T-helper 1 cell treated with Interleukin-12 subunit alpha and Interleukin-12 subunit beta and Interleukin-4 antibody, amounts not matched to agents 30 ng/mL and 1 ng/mL, for 36 hours (primary cell): ENCODE results near the gene SYT10. TPM values are rescaled to one million over a fixed set of nuclear protein-coding genes. Genes with fewer than 3 reads are reported as not detected.
"Not testable (repeated sequence)": the region's sequence is repeated elsewhere in the genome, so short reads cannot be mapped to it uniquely, and the experiment has no call there.

Experiments
- intact Hi-C: fragments of 100-400 bp; cut with micrococcal nuclease; formaldehyde crosslinking; loops from one replicate; pipeline ENCODE4 v1.15.1; 2024
- total RNA-seq: library from RNA; stranded (reverse); gene quantifications from 2 replicates; pipeline ENCODE4 v1.2.3, GENCODE V29; 2022

SYT10 gene
- total RNA-seq, result not detected in 2 replicates

- intact Hi-C loops, result no loop called here
Measured at GRCh38 chr12:33439587-33440011, at the start of gene SYT10. Gene SYT10, minus strand, starts transcription at chr12:33439819. Its CDS starts 297 bp downstream, at chr12:33439522.

- intact Hi-C loops, result no loop called here
Measured at GRCh38 chr12:33488036-33488435, 48.4 kb upstream of the SYT10 start.

- intact Hi-C loops, result no loop called here
Measured at GRCh38 chr12:33486058-33486457, 46.4 kb upstream of the SYT10 start.

- intact Hi-C loops, result no loop called here
Measured at GRCh38 chr12:33484161-33484560, 44.5 kb upstream of the SYT10 start.

- intact Hi-C loops, result no loop called here
Measured at GRCh38 chr12:33480366-33480765, 40.7 kb upstream of the SYT10 start.

- intact Hi-C loops, result no loop called here
Measured at GRCh38 chr12:33476058-33476457, 36.4 kb upstream of the SYT10 start.

- intact Hi-C loops, result no loop called here
Measured at GRCh38 chr12:33472299-33472698, 32.7 kb upstream of the SYT10 start.

- intact Hi-C loops, result no loop called here
Measured at GRCh38 chr12:33455096-33455495, 15.5 kb upstream of the SYT10 start.

GRCh38 chr12:33450480-33450879 is 10.9 kb upstream of the SYT10 start:
- intact Hi-C loops, result no loop called here

- intact Hi-C loops, result no loop called here
Measured at GRCh38 chr12:33440477-33440876, 858 bp upstream of the SYT10 start.

GRCh38 chr12:33438851-33439586 is 600 bp downstream of the SYT10 start:
- intact Hi-C loops, result no loop called here

GRCh38 chr12:33438025-33438772 is 1.4 kb downstream of the SYT10 start:
- intact Hi-C loops, result no loop called here

- intact Hi-C loops, result no loop called here
Measured at GRCh38 chr12:33437598-33437997, 2.0 kb downstream of the SYT10 start.

- intact Hi-C loops, result no loop called here
Measured at GRCh38 chr12:33432992-33433391, 6.6 kb downstream of the SYT10 start.

GRCh38 chr12:33431648-33432047 is 8.0 kb downstream of the SYT10 start:
- intact Hi-C loops, result no loop called here

- intact Hi-C loops, result no loop called here
Measured at GRCh38 chr12:33429468-33429867, 10.2 kb downstream of the SYT10 start.

- intact Hi-C loops, result no loop called here
Measured at GRCh38 chr12:33427071-33427470, 12.5 kb downstream of the SYT10 start.

- intact Hi-C loops, result no loop called here
Measured at GRCh38 chr12:33423706-33424105, 15.9 kb downstream of the SYT10 start.

GRCh38 chr12:33412410-33412809 is 27.2 kb downstream of the SYT10 start:
- intact Hi-C loops, result not testable (repeated sequence)

GRCh38 chr12:33383503-33383902 is 56.1 kb downstream of the SYT10 start:
- intact Hi-C loops, result no loop called here

GRCh38 chr12:33376153-33376552 is 63.5 kb downstream of the SYT10 start:
- intact Hi-C loops, result no loop called here

- intact Hi-C loops, result no loop called here
Measured at GRCh38 chr12:33370318-33370717, 69.3 kb downstream of the SYT10 start.

GRCh38 chr12:33357181-33357580 is 82.4 kb downstream of the SYT10 start:
- intact Hi-C loops, result no loop called here
